ENCODE results near the gene IGFLR1.
"Not testable (repeated sequence)": the region's sequence is repeated elsewhere in the genome, so short reads cannot be mapped to it uniquely, and the experiment has no call there.

IGFLR1 gene

DNA sequence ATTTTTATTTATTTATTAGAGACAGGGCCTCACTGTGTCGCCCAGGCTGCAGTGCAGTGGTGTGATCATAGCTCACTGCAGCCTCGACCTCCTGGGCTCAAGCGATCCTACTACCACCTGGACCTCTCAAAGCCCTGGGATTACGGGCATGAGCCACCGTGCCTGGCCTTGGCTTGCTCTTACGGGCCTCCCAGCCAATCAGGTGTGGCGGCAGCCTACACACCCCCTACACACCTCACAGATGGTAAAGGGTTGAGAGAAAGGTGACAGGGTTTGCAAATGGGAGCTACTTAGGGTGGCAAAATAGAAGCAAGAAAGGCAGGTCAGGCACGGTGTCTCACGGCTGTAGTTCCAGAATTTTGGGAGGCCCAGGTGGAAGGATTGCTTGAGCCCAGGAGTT lies 38.9 kb downstream of the IGFLR1 start:
- no peak for DNase-seq

GRCh38 chr19:35702223-35703012 lies 39.8 kb downstream of the IGFLR1 start:
- DNase-seq = peak; percentile 98

DNA sequence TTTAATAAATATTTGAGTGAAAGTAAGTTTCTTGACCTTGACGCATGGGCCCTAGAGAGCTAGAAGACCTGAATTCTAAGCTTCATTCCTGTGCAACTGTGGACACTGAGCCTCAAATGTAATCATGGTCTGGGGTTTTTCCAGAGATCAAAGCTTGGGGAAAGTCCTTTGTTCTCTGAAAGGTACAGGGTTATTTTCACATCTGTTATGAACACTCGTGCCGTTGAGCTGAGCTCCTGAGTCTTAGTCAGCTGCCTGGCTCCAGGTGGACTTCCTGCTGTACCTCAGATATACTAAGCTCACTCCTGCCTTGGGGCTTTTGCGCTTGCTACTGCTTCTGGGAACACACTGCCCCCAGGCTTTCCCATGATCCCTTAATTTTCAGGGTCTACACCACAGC lies 45.4 kb downstream of the IGFLR1 start:
- no peak for DNase-seq

DNA sequence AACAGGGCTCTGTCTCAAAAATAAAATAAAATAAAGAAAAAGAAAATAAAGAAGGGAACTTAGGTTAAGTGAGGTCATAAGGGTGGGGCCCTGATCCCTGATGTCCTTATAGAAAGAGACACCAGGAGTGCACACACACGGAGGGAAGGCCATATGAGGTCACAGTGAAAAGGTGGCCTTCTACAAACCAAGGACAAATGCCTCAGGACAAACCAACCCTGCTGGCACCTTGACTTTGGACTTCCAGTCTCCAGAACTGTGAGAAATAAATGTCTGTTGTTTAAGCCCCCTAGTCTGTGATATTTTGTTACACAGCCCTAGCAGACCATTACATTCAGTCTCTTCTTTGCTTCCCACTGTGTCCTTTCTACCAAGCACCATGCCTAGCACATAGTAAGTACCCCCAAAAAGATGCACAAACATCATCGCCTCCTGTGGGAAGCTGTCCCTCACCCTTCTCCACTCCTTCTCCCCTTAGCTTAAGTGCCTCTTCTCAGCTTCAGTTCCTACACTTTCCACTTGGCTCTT lies 46.3 kb downstream of the IGFLR1 start:
- no peak for DNase-seq

GRCh38 chr19:35693835-35694599 lies 48.2 kb downstream of the IGFLR1 start:
- DNase-seq = peak; percentile 89

- no peak for DNase-seq
These were observed 48.8 kb downstream of the IGFLR1 start for GRCh38 chr19:35693422-35693821.

- DNase-seq = no peak
These were observed 50.2 kb downstream of the IGFLR1 start for GRCh38 chr19:35692010-35692409.

GRCh38 chr19:35691106-35691505 lies 51.1 kb downstream of the IGFLR1 start:
- DNase-seq = not testable (repeated sequence)

DNA sequence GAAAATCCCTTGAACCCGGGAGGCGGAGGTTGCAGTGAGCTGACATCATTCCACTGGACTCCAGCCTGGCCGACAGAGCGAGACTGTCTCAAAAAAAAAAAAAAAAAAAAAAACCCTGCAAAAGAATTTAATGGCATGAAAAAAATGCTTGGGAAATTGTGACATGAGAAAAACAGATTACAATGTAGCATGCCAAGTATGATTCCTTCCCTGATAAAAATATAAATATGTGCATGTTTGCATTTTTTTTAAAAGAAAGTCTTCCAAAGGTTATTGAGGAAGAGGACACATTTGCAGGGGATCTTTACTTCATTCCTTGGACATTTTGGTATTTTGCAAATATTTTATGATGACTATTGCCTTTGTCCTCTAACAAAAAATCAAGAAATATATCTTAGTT lies 52.4 kb downstream of the IGFLR1 start:
- DNase-seq = no peak
